WTC11 (cell line): ENCODE results near the gene AFF2. TPM values are rescaled to one million over a fixed set of nuclear protein-coding genes. Genes with fewer than 3 reads are reported as not detected.

ENCODE experiments used
- ATAC-seq: fragments of 200-7000 bp; cut with Tn5 transposase; 2 replicates; pipeline ENCODE4 v1.10.0; 2021; ENCODE audit warnings: mild to moderate bottlenecking, moderate library complexity
- CTCF ChIA-PET: fragments of 300-600 bp; sonication (Branson Sonifier 250); formaldehyde crosslinking; loops from one replicate; lab custom pipeline; 2021; ENCODE audit warnings: antibody characterized with exemption; lab: Charles Lee
- POLR2A ChIA-PET: fragments of 350-600 bp; sonication (Branson Sonifier 250); formaldehyde crosslinking; loops from one replicate; lab custom pipeline; 2021; ENCODE audit warnings: antibody characterized with exemption; lab: Charles Lee
- DNase-seq: peaks from one replicate; pipeline ENCODE4 v3.0.0; 2021; ENCODE audit warnings: low spot score
- H3K27ac Mint-ChIP-seq: 2 replicates; pipeline ENCODE4 v1.8.0; 2021; ENCODE audit warnings: mixed read lengths
- H3K27me3 Mint-ChIP-seq: 2 replicates; pipeline ENCODE4 v1.8.0; 2021; ENCODE audit warnings: low read depth, mild to moderate bottlenecking, moderate library complexity, mixed read lengths
- H3K36me3 Mint-ChIP-seq: 2 replicates; pipeline ENCODE4 v1.8.0; 2021; ENCODE audit warnings: mixed read lengths
- H3K4me1 Mint-ChIP-seq: 2 replicates; pipeline ENCODE4 v1.8.0; 2022; ENCODE audit warnings: mixed read lengths
- H3K4me3 Mint-ChIP-seq: 2 replicates; pipeline ENCODE4 v1.8.0; 2021; ENCODE audit warnings: mild to moderate bottlenecking, moderate library complexity, mixed read lengths
- H3K9me3 Mint-ChIP-seq: 2 replicates; pipeline ENCODE4 v1.8.0; 2021; ENCODE audit warnings: mixed read lengths
- ELF4 ChIP-seq: sonication (generic); formaldehyde crosslinking; IDR thresholded peaks from 2 replicates; pipeline ENCODE4 v1.8.1; 2022; ENCODE audit warnings: low read depth, mild to moderate bottlenecking, moderate library complexity, missing genetic modification reagents
- FOXJ3 ChIP-seq: sonication (generic); formaldehyde crosslinking; IDR thresholded peaks from 2 replicates; pipeline ENCODE4 v1.9.0; 2021; ENCODE audit warnings: missing genetic modification reagents, mild to moderate bottlenecking, borderline replicate concordance
- FOXK1 ChIP-seq: sonication (generic); formaldehyde crosslinking; IDR thresholded peaks from 2 replicates; pipeline ENCODE4 v1.8.0; 2022; ENCODE audit warnings: mild to moderate bottlenecking, moderate library complexity, missing genetic modification reagents
- GTF2I ChIP-seq: fragments of 250-450 bp; sonication (Bioruptor Pico); conservative IDR thresholded peaks from 2 replicates; pipeline ENCODE4 v1.4.0; 2021; ENCODE audit warnings: mild to moderate bottlenecking
- HMGA2 ChIP-seq: fragments of 250-450 bp; sonication (Bioruptor Pico); IDR thresholded peaks from 2 replicates; pipeline ENCODE4 v1.4.0; 2021; ENCODE audit warnings: mild to moderate bottlenecking, moderate library complexity
- MXD4 ChIP-seq: fragments of 250-450 bp; sonication (Bioruptor Pico); IDR thresholded peaks from 2 replicates; pipeline ENCODE4 v1.8.0; 2021; ENCODE audit warnings: mild to moderate bottlenecking, moderate library complexity, borderline replicate concordance
- MYBL2 ChIP-seq: sonication (generic); formaldehyde crosslinking; IDR thresholded peaks from 2 replicates; pipeline ENCODE4 v1.8.1; 2023; ENCODE audit warnings: mild to moderate bottlenecking, moderate library complexity, missing genetic modification reagents
- NR2C2 ChIP-seq: sonication (generic); formaldehyde crosslinking; IDR thresholded peaks from 2 replicates; pipeline ENCODE4 v1.8.0; 2022; ENCODE audit warnings: mild to moderate bottlenecking, missing genetic modification reagents
- RELA ChIP-seq: sonication (generic); formaldehyde crosslinking; IDR thresholded peaks from 2 replicates; pipeline ENCODE4 v1.8.1; 2022; ENCODE audit warnings: missing genetic modification reagents, mild to moderate bottlenecking, borderline replicate concordance
- TEAD1 ChIP-seq: sonication (generic); formaldehyde crosslinking; IDR thresholded peaks from 2 replicates; pipeline ENCODE4 v1.8.0; 2022; ENCODE audit warnings: mild to moderate bottlenecking, missing genetic modification reagents
- ZNF317 ChIP-seq: sonication (generic); formaldehyde crosslinking; IDR thresholded peaks from 2 replicates; pipeline ENCODE4 v1.8.1; 2023; ENCODE audit warnings: low read depth, mild to moderate bottlenecking, moderate library complexity, missing genetic modification reagents, borderline replicate concordance
- ZNF416 ChIP-seq: fragments of 250-450 bp; sonication (Bioruptor Pico); IDR thresholded peaks from 2 replicates; pipeline ENCODE4 v1.9.0; 2021; ENCODE audit warnings: mild to moderate bottlenecking, inconsistent platforms
- total RNA-seq: library from RNA; stranded (reverse); gene quantifications from 3 replicates; pipeline ENCODE4 v1.2.3, GENCODE V29; 2021
- TF ChIP-seq, protein P1 (sequence below): sonication (generic); formaldehyde crosslinking; IDR thresholded peaks from 2 replicates; pipeline ENCODE4 v1.8.1; 2023; ENCODE audit warnings: mild to moderate bottlenecking, missing genetic modification reagents
- TF ChIP-seq, protein P2 (sequence below): sonication (generic); formaldehyde crosslinking; IDR thresholded peaks from 2 replicates; pipeline ENCODE4 v1.8.0; 2023; ENCODE audit warnings: missing genetic modification reagents, mild to moderate bottlenecking, borderline replicate concordance
- TF ChIP-seq, protein P3 (sequence below): sonication (generic); formaldehyde crosslinking; IDR thresholded peaks from 2 replicates; pipeline ENCODE4 v1.8.1; 2022; ENCODE audit warnings: mild to moderate bottlenecking, moderate library complexity, missing genetic modification reagents
- TF ChIP-seq, protein P4 (sequence below): sonication (generic); formaldehyde crosslinking; IDR thresholded peaks from 2 replicates; pipeline ENCODE4 v1.8.1; 2023; ENCODE audit warnings: mild to moderate bottlenecking, missing genetic modification reagents, moderate library complexity
- TF ChIP-seq, protein P5 (sequence below): sonication (generic); formaldehyde crosslinking; IDR thresholded peaks from 2 replicates; pipeline ENCODE4 v1.8.1; 2023; ENCODE audit warnings: mild to moderate bottlenecking, moderate library complexity, missing genetic modification reagents
- TF ChIP-seq, protein P6 (sequence below): sonication (generic); formaldehyde crosslinking; IDR thresholded peaks from 2 replicates; pipeline ENCODE4 v1.8.0; 2023; ENCODE audit warnings: mild to moderate bottlenecking, missing genetic modification reagents

AFF2 gene
- total RNA-seq, 1 experiment from 2014 or later = 7.6 TPM

DNA sequence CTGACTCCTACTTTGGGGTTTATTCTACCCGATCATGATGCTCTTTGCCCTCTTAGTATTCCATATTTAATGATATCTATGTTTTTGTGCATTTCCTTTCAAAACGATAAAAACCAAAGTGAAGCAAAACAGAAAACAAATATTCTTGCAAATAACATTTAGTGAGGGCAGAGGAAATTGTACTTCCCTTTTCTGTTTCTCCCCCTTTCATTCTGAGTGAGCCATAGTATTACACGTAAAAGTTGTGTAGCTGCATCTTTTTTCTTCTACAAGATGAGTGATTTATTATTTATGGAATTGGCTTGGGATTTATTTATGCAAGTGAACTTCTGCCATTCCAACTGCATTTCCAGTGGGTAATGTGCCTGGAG lies 109.9 kb downstream of the AFF2 start (continued):
- TF ChIP-seq, protein P1, sequence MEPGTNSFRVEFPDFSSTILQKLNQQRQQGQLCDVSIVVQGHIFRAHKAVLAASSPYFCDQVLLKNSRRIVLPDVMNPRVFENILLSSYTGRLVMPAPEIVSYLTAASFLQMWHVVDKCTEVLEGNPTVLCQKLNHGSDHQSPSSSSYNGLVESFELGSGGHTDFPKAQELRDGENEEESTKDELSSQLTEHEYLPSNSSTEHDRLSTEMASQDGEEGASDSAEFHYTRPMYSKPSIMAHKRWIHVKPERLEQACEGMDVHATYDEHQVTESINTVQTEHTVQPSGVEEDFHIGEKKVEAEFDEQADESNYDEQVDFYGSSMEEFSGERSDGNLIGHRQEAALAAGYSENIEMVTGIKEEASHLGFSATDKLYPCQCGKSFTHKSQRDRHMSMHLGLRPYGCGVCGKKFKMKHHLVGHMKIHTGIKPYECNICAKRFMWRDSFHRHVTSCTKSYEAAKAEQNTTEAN (CRISPR knock-in tag) = no peak
- no peak for TF ChIP-seq MYBL2 (CRISPR knock-in tag)
- no peak for TF ChIP-seq HMGA2 (CRISPR knock-in tag)

DNA sequence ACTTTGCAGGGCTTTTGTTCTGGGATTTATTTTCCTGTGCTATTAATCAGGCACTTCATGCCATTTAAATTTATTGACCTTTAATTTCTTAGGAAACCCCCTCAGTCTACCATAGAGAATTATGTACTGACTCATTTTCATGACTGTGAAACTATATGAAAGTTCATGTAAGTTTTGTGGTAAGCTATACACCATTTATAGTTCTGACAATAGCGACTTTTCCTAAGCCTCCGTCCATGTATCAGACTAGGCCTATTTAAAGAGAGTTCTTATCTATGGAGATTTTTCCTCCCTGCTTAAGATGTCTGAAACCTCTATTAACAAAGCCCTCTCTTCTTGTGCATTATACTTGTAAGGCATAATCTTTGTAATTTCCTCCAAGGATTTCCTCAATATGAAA lies 111.6 kb downstream of the AFF2 start:
- Mint-ChIP-seq H3K9me3 (peaks cover 5% of the 10 kb centered on the region), H3K27me3 (no peaks in the 10 kb centered on the region), H3K27ac (no peak overlapping the region), H3K4me3 (no peak overlapping the region), H3K4me1 (peaks cover 27% of the 10 kb centered on the region), H3K36me3 (no peaks in the 10 kb centered on the region)
- CTCF ChIA-PET = no interaction called here
- DNase-seq = no peak
- ATAC-seq = no peak
- no peak for TF ChIP-seq RELA (CRISPR knock-in tag)
- TF ChIP-seq ZNF317 = no peak
- no peak for TF ChIP-seq NR2C2
- no peak for TF ChIP-seq MXD4 (CRISPR knock-in tag)
- TF ChIP-seq FOXK1 (CRISPR knock-in tag) = no peak
- TF ChIP-seq, protein P2, sequence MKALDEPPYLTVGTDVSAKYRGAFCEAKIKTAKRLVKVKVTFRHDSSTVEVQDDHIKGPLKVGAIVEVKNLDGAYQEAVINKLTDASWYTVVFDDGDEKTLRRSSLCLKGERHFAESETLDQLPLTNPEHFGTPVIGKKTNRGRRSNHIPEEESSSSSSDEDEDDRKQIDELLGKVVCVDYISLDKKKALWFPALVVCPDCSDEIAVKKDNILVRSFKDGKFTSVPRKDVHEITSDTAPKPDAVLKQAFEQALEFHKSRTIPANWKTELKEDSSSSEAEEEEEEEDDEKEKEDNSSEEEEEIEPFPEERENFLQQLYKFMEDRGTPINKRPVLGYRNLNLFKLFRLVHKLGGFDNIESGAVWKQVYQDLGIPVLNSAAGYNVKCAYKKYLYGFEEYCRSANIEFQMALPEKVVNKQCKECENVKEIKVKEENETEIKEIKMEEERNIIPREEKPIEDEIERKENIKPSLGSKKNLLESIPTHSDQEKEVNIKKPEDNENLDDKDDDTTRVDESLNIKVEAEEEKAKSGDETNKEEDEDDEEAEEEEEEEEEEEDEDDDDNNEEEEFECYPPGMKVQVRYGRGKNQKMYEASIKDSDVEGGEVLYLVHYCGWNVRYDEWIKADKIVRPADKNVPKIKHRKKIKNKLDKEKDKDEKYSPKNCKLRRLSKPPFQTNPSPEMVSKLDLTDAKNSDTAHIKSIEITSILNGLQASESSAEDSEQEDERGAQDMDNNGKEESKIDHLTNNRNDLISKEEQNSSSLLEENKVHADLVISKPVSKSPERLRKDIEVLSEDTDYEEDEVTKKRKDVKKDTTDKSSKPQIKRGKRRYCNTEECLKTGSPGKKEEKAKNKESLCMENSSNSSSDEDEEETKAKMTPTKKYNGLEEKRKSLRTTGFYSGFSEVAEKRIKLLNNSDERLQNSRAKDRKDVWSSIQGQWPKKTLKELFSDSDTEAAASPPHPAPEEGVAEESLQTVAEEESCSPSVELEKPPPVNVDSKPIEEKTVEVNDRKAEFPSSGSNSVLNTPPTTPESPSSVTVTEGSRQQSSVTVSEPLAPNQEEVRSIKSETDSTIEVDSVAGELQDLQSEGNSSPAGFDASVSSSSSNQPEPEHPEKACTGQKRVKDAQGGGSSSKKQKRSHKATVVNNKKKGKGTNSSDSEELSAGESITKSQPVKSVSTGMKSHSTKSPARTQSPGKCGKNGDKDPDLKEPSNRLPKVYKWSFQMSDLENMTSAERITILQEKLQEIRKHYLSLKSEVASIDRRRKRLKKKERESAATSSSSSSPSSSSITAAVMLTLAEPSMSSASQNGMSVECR (CRISPR knock-in tag) = no peak
- no peak for TF ChIP-seq ZNF416 (CRISPR knock-in tag)
- TF ChIP-seq, protein P3, sequence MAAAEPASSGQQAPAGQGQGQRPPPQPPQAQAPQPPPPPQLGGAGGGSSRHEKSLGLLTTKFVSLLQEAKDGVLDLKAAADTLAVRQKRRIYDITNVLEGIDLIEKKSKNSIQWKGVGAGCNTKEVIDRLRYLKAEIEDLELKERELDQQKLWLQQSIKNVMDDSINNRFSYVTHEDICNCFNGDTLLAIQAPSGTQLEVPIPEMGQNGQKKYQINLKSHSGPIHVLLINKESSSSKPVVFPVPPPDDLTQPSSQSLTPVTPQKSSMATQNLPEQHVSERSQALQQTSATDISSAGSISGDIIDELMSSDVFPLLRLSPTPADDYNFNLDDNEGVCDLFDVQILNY (CRISPR knock-in tag) = no peak
- no peak for TF ChIP-seq GTF2I (CRISPR knock-in tag)
- TF ChIP-seq FOXJ3 (CRISPR knock-in tag) = no peak
- TF ChIP-seq, protein P4, sequence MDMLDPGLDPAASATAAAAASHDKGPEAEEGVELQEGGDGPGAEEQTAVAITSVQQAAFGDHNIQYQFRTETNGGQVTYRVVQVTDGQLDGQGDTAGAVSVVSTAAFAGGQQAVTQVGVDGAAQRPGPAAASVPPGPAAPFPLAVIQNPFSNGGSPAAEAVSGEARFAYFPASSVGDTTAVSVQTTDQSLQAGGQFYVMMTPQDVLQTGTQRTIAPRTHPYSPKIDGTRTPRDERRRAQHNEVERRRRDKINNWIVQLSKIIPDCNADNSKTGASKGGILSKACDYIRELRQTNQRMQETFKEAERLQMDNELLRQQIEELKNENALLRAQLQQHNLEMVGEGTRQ (CRISPR knock-in tag) = no peak
- TF ChIP-seq, protein P5, sequence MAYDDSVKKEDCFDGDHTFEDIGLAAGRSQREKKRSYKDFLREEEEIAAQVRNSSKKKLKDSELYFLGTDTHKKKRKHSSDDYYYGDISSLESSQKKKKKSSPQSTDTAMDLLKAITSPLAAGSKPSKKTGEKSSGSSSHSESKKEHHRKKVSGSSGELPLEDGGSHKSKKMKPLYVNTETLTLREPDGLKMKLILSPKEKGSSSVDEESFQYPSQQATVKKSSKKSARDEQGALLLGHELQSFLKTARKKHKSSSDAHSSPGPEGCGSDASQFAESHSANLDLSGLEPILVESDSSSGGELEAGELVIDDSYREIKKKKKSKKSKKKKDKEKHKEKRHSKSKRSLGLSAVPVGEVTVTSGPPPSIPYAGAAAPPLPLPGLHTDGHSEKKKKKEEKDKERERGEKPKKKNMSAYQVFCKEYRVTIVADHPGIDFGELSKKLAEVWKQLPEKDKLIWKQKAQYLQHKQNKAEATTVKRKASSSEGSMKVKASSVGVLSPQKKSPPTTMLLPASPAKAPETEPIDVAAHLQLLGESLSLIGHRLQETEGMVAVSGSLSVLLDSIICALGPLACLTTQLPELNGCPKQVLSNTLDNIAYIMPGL = no peak
- TF ChIP-seq, protein P6, sequence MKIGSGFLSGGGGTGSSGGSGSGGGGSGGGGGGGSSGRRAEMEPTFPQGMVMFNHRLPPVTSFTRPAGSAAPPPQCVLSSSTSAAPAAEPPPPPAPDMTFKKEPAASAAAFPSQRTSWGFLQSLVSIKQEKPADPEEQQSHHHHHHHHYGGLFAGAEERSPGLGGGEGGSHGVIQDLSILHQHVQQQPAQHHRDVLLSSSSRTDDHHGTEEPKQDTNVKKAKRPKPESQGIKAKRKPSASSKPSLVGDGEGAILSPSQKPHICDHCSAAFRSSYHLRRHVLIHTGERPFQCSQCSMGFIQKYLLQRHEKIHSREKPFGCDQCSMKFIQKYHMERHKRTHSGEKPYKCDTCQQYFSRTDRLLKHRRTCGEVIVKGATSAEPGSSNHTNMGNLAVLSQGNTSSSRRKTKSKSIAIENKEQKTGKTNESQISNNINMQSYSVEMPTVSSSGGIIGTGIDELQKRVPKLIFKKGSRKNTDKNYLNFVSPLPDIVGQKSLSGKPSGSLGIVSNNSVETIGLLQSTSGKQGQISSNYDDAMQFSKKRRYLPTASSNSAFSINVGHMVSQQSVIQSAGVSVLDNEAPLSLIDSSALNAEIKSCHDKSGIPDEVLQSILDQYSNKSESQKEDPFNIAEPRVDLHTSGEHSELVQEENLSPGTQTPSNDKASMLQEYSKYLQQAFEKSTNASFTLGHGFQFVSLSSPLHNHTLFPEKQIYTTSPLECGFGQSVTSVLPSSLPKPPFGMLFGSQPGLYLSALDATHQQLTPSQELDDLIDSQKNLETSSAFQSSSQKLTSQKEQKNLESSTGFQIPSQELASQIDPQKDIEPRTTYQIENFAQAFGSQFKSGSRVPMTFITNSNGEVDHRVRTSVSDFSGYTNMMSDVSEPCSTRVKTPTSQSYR (CRISPR knock-in tag) = no peak
- no peak for TF ChIP-seq ELF4 (CRISPR knock-in tag)
- no peak for TF ChIP-seq TEAD1 (CRISPR knock-in tag)
- POLR2A ChIA-PET = no interaction called here
